HPDE6-E6E7 (cell line): ENCODE data around the gene ORAI3.
"Not testable (repeated sequence)": the region's sequence is repeated elsewhere in the genome, so short reads cannot be mapped to it uniquely, and the experiment has no call there.

Experiments used
- DNase-seq: peaks from one replicate; pipeline ENCODE4 v3.0.0; 2011; ENCODE audit warnings: missing footprints; ENCODE audit errors: extremely low spot score

ORAI3 gene

DNA sequence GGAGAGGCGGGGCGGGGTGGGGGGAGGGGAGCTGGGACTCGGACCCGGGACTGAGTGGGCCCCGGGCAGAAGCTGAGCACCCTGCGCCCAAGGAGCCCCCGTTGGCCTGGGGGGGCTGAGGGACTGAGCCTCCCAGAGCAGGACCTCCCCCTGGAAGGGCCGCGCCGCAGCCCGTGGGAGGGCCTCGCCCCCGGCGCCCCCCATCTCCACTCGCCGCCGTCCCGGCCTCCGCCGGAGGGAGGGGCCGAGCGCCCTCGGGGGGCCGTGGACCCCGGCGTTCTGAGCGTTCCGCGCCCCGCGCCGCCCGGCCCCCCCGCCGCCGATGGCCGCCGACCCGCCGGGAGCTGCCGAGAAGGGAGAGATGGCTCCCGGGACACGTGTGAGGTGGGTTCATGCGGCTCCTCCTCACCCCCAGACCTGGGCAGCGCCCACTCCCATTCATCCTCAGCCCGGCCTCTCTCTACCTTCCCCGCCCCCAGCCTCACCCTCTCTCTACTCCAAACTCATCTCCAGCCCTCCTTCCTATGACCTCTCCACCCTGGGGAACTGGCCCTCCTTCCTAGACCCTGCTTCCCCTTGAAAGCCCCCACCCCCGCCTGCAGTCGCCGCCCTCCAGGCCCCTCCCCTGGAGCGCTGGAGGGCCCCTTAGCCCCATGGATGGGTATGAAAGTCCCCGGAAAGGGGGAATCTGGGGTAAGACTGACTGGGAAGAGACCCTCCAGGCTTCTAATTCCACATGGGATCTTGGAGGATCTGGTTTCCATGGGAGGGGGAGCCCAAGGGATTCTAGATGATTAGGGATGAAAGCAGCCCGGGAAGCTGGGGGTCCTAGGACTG is 24.6 kb upstream of the ORAI3 start:
- DNase-seq, result no peak

DNA sequence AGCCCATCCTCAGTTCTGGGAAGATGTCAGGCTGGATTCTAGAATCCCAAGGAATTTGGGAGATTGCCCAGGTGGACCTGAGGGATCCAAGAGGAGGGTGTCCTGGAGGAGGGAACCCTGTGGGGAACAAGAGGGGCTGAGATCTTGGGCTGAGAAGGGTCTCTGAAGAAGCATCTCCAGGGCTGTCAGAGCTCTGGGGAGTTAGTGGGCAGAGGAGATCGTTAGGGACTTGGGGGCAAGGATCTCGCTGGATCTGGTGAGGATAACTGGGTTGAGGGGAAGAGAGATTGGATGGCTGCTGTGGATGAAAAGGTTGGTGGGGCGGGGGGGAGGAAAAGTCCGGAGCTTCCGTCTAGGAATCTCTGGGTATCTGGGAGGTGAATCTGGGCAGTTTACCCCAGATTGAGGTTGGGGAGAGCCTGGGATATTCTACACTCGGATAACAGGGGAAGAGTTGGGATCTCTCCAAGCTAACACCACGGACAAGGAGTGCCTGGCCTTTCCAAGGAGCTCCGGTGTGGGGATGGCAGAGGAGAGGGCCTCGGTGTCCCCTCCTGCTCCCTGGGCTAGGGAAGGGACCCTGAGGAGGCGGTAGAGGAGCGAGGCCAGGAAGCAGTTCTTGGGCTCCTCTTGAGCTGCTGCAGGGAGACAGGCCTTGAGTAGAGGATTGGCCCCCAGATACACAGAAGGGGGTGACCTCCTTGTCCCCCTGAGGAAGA is 23.8 kb upstream of the ORAI3 start:
- DNase-seq, result no peak

DNA sequence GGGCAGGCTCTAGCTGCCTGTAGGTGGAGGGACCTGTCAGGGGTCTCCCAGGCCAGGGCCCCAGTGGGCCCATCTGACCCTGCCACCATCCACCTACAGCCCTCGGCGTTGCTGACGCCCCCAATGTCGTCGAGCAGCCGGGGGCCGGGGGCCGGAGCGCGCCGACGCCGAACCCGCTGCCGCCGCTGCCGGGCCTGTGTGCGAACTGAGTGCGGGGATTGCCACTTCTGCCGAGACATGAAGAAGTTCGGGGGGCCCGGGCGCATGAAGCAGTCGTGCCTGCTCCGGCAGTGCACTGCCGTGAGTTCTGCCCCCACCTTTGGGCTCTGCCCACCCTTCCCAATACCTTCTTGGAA is 23.3 kb upstream of the ORAI3 start:
- no peak for DNase-seq

DNA sequence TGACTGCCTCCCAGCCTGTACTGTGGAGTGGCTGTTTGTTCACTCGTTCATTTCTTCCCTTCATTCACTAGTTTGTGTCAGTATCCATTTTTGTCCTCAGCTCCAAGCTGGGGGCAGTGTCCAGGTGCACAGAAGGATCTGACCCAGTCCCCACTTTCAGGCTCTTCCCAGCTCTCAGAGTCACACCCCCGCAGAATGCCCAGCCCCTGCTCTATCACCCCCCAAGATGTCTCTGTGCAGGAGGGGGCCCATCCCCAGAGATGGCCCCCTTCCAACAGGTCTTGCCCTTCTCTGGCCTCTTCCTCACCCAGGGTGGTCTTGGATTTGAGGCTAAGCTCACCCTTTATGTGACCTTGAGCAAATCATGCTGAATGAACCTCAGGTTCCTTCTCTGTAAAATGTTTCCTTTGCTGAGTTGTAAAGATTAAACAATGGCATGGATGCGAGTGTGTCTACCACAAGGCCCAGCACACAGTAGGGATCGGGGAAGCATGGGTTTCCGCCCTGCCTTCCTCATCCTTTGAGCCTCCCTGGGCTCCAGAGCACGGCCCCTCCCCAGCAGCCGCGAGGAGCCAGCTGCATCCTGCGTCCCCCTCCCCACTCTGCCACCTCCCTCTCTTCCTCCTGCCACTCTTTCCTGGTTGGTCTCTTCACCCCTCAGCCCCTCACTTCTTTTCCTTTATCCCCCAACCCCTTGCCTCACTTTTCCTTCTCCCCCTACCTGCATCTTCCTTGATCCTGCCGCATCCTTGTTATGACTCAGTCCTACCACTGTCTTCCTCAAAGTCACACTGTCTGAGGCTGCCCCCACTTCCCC is 22.7 kb upstream of the ORAI3 start:
- DNase-seq, result no peak

DNA sequence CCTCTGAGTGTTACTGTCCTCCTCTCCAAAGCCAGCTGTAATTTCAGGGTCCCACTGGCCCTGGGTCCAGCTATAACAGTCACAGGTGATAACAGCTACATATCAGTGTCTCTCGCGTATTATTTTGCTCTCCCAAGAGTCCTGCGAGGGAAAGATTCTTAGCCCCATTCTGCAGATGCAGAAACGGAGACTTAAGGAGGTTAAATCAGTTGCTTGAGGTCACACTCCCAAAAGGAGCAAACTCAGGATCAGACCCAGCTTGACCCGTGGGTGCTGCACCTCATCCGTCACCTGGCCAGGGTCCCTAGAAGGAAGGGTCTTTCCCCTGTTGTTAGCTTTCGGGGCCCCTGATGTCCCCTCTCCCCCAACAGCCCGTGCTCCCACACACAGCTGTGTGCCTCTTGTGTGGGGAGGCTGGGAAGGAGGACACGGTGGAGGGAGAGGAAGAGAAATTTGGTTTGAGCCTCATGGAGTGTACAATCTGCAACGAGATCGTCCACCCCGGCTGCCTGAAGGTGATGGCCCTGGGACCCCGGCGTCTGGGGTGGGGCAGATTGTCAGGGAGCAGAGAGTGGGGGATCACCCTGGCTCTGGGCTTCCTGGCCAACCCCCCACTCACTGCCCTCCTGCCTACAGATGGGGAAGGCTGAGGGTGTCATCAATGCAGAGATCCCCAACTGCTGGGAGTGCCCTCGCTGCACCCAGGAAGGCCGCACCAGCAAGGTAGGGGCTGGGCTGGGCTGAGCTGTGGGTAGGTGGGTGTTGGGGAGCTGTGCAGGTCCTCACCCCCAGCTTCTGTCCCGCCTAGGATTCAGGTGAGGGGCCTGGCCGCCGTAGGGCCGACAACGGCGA is 21.7 kb upstream of the ORAI3 start:
- no peak for DNase-seq

DNA sequence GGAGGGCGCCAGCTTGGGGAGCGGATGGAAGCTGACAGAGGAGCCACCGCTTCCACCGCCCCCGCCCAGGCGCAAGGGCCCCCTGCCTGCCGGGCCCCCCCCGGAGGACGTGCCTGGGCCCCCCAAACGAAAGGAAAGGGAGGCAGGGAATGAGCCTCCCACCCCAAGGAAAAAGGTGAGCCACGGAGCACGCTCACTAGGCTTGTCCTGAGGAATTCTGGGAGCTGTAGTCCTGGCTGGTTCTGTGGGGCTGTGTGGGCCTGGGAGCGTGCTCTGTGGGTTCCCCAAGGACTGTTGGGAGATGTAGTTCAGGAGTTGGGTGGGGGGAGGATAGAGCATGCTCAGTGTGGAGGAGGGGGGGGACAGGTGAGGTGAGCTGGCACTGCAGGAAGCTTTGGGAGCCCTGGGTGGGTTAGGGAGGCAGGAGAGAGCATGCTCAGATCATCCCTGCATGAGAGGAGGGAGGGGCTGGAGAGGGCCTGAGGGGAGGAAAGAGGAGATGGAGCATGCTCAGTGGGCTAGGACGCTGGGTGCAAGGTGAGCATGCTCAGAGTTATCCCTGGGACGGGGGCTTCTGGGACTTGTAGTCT is 21.0 kb upstream of the ORAI3 start:
- DNase-seq, result no peak

DNA sequence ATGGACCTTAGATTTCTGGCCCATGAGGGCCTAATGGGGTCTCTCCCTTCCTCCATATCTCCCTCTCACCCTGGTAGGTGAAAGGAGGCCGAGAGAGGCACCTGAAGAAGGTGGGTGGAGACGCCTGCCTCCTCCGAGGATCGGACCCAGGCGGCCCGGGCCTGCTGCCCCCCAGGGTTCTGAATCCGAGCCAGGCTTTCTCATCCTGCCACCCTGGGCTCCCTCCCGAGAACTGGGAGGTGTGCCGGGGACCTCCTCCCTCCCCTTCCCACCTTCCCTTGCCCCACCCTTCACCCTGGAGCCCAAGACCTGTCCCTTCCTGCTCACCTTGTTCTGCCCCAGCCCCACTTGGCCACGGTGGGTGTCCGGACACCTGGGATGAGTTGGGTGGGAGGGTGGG is 20.5 kb upstream of the ORAI3 start:
- no peak for DNase-seq

DNA sequence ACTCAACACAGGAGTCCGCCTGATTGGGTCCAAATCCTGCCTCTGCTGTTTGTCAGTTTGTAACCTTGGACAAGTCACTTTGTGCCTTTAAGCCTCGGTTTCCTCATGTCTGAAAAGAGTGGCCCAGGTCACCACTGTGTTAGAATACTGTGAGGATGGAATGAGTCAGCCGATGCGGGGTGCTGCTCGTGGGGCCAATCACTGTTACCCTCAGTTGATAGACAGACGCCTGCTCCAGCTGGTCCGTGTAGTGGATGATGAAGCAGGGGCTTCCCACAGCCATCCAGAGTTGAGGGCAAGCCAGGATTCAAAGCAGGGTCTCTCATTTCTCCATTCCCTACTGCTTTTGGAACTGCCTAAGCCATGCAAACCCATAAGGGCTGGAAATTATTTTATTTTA is 19.7 kb upstream of the ORAI3 start:
- no peak for DNase-seq

DNA sequence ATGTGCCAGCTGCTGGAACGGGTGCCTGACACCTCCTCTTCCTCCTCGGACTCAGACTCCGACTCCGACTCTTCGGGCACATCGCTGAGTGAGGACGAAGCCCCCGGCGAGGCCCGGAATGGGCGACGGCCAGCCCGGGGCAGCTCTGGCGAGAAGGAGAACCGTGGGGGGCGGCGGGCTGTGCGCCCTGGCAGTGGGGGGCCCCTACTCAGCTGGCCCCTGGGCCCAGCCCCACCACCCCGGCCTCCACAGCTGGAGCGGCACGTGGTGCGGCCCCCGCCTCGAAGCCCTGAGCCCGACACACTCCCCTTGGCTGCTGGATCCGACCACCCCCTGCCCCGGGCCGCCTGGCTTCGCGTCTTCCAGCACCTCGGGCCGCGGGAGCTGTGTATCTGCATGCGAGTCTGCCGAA is 18.7 kb upstream of the ORAI3 start:
- no peak for DNase-seq

DNA sequence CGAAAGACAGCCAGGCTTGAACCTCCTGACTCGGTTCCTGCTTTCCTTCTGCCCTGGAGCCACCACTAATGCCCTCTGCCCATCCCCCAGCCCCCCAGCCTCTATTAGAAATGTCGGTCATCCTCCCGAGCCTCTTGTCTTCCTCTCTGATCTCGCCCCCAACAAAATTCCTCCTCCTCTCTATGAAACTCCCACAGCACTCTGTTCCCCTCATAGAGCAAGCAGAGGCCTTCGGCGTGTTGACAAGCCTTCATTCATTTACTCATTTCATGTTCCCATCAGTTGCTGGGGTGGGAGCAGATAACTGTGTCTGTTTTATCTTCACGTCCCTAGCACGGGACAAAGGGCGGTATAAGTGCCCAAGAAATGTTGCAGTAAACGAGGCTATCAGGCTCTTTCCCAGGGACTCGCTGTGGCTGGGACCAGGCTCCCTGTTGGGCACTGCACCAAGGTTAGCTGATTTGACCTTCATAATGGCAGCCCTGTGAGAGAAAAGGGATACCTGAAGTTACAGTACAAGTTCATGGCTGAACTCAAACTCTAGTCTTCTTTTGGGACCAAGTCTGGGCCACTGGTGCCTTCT is 17.7 kb upstream of the ORAI3 start:
- no peak for DNase-seq

DNA sequence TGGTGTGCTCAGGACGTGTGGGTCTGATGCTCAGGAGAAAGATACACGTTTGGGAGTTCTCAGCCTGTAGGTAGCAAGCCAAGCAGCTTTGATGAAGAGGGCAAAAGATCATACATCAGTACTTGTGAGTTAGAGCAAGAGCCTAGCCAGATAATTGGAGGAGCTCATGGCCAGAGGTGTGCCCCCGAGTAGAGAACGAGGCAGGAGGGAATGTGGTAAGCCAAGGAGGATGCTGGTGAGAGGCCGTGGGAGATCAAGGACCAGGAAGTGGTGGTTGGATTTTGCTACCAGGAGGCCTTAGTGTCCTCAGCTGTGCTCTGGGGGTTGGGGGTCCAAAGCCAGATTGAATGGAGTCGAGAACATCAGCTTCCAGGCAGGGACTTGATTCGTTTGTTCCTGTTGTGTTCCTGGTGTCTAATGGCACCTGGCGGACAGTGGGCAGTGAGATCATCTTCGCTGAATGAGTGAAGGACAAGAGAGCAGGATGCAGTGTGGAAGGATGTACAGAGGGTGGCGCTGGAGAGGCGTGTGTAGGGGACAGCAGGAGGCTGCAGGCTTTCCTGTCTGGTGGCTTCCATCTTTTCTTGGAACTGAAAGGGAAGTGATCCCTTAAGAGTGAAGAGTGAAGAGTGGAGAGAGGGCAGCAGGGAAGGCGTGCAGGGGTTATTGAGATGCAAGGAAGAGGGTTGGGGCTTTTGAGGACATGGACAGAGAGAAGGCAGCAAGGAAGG is 13.9 kb upstream of the ORAI3 start:
- DNase-seq, result no peak

DNA sequence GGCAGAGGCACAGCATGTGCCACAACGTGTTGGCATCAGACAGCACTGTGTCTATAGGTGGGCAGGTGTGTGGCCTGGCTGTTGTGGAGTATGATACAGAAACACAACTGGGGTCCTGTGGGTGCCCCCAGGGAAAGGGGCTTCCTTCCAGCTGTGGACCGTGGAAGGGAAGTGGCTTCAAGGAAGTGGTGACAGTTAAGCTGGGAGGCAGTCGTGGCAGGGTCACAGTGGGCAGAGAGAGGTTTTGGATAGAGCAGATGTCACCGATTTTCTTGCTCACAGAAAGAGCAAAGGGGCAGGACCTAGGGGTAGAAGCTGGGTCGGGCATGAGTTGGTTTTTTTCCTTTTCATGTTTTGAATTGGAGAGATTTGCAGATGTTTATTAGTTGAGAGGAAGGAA is 11.2 kb upstream of the ORAI3 start:
- DNase-seq, result no peak

DNA sequence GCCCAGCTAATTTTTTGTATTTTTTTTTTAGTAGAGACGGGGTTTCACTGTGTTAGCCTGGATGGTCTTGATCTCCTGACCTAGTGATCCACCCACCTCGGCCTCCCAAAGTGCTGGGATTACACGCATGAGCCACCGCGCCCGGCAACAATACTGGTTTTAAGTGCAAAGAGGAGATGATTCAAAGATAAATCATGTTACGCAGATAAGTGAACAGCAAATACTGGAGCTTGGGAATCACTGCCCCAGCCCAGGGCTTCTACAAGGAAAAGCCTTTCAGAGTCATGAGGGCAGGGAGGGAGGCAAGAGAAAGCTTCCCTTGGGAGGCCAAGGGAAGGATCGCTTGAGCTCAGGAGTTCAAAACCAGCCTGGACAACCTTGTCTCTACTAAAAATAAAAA is 9.3 kb upstream of the ORAI3 start:
- DNase-seq, result not testable (repeated sequence)

DNA sequence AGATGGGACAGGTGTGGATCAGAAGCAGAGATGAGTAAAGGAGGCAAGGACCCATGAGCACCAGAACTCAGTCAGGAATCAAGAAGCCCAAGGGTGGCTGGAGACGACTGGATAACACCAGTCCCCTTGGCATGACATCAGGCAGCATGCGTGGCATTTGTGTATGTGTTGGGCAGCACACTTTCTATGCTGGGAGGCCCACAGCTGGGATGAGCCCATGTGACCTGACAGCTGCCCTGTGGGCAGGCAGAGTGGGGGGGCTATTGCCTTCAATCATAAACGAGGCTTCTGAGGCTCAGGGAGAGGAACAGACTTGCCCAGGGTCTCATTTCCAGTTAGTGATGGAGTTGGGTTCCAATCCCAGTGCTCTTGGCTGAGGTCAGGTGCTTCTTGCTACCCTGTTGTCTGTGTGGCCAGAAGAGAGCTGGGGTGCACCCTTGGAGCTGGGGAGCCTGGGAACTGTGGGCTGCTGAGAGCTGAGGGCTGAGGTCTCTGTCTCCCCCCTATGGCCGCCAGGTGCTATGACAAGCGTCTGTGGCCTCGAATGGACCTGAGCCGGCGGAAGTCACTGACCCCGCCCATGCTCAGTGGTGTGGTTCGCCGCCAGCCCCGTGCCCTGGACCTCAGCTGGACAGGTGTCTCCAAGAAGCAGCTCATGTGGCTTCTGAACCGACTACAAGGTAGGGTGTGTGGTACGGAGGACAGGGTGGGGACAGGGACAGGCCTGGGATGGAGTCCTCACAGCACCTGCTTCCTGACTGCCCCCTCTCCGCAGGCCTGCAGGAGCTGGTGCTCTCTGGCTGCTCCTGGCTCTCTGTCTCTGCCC is 7.1 kb upstream of the ORAI3 start:
- peak; percentile 76 for DNase-seq

DNA sequence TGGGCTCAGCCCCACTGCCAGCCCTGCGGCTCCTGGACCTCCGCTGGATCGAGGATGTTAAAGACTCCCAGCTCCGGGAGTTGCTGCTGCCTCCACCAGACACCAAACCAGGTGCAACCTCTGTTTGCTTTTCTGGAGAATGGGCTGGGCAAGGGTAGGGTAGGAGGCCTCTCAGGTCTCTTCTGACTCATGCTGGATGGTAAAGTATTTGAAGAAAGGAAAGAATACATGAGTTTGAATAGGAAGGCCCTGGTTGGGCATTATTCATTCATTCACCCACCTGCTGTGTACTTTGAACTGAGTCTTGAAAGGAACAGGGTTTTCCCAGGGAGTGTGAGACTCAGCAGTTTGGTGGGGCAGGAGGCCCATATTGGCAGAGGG is 6.5 kb upstream of the ORAI3 start:
- no peak for DNase-seq

DNA sequence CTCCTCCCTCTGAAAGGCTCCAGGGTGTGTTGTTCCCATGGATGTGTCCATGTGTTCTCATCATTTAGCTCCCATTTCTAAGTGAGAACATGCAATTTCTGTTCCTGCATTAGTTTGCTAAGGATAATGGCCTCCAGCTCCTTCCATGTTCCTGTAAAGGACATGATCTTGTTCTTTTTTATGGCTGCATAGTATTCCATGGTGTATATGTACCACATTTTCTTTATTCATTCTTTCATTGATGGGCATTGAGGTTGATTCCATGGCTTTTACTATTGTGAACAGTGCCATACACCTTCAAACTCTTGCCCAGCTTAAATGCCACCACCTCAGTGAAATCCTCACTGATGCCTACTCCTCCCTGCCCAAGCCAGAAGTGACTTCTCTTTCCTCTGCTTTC is 4.5 kb upstream of the ORAI3 start:
- DNase-seq, result no peak

DNA sequence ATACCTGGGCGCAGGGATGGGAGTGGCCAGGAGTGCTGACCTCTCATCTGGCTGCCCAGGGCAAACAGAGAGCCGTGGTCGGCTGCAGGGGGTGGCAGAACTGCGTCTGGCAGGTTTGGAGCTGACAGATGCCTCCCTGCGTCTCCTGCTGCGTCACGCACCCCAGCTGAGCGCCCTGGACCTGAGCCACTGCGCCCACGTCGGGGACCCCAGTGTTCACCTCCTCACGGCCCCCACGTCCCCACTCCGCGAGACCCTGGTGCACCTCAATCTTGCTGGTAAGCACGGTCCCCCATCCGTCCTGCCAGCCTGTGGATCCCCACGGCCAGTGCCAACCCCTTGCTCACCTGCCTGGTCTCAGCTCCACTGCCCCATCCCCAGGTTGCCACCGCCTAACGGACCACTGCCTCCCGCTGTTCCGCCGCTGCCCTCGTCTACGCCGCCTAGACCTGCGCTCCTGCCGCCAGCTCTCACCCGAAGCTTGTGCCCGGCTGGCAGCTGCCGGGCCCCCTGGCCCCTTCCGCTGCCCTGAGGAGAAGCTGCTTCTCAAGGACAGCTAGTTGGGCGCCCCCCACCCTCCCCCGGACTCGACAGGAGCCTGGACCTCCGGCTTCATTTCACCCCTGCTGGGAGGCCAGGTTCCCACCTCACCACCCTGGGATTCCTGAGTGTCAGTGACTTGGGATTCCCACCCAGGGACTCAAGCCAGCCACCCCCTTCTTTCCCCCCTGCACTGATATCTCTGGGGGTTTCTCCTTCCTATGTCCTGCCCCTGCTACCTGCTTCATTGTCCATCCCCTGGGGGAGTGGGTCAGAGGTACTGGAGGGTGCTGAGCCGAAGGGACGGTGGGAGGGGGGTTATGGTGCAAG is 2.0 kb upstream of the ORAI3 start:
- DNase-seq, result no peak

DNA sequence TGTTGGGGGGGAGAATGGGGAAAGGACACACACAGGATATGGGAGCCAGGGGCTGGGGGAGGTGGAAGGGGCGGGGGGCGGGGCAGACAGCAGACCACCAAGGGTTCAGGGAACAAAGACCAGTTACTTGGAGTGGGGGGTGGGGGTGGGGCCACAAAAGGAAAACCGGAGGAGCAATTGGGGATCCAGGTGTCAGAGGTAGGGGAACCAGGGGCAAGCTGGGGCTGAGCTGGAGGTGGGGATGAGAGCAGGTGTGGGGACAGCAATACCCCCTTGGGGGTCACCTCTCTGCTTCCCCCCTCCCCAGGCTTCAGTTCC is 1.4 kb upstream of the ORAI3 start:
- DNase-seq, result no peak
